C4-2B (cell line): ENCODE data around the gene IGFN1.

Experiments
- H3K27ac ChIP-seq: fragments of 450-650 bp; 2 replicates; pipeline ENCODE4 v1.5.1; 2017
- CTCF ChIP-seq: fragments of 450-650 bp; conservative IDR thresholded peaks from 2 replicates; pipeline ENCODE4 v1.5.1; 2017; ENCODE audit warnings: mild to moderate bottlenecking
- ZFX ChIP-seq: fragments of 450-650 bp; IDR thresholded peaks from 2 replicates; pipeline ENCODE4 v1.6.1; 2017

IGFN1 gene

GRCh38 chr1:201180141-201180540 is 10.5 kb upstream of the IGFN1 start:
- TF ChIP-seq CTCF (no peak), ZFX (no peak)
- H3K27ac ChIP-seq: no peak overlapping the region

GRCh38 chr1:201180901-201181300 is 9.7 kb upstream of the IGFN1 start:
- TF ChIP-seq CTCF (no peak), ZFX (no peak)
- H3K27ac ChIP-seq: no peak overlapping the region

- TF ChIP-seq ZFX (no peak), CTCF (no peak)
- H3K27ac ChIP-seq: no peak overlapping the region
Measured at GRCh38 chr1:201181323-201181722, 9.3 kb upstream of the IGFN1 start.

DNA sequence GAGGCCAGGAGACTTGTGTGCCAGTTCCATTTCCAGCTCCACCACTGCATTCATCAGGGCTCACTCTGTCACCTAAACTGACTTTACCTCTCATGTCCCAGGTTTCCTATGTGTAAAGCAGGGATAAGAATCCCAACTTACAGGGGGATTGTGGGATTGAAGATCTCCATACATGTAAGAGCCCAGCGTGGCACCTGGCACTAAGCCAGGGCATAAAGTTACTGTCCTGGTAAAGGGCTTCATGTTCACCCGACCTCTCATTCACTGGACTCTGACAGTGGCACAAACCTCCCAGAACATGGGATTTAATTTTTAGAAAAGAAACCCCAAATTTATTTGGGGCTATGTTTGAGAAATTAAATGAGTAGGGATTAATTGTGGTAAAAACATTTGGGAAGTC is 8.9 kb upstream of the IGFN1 start:
- H3K27ac ChIP-seq: no peak overlapping the region
- no peak for TF ChIP-seq ZFX
- no peak for TF ChIP-seq CTCF

- no peak overlapping the region for H3K27ac ChIP-seq
- TF ChIP-seq CTCF: no peak
- TF ChIP-seq ZFX: no peak
Measured at GRCh38 chr1:201183209-201183608, 7.4 kb upstream of the IGFN1 start.

GRCh38 chr1:201183753-201184152 is 6.9 kb upstream of the IGFN1 start:
- TF ChIP-seq CTCF: no peak
- TF ChIP-seq ZFX: no peak
- no peak overlapping the region for H3K27ac ChIP-seq

GRCh38 chr1:201184307-201185122 is 6.1 kb upstream of the IGFN1 start:
- no peak overlapping the region for H3K27ac ChIP-seq
- TF ChIP-seq ZFX: no peak
- peak; percentile 70 for TF ChIP-seq CTCF
